ENCODE measurements around the gene DCTN1. TPM values are rescaled to one million over a fixed set of nuclear protein-coding genes. Genes with fewer than 3 reads are reported as not detected.

DCTN1 gene
- total RNA-seq, 1 experiment from 2014 or later, result 172 TPM

- no peak for DNase-seq (ENCODE audit: low spot score)
- H3K4me3 ChIP-seq (ENCODE audit: low read depth, low read length, poor library complexity, severe bottlenecking), result no peak overlapping the region
- no peaks in the 10 kb centered on the region for H3K27me3 ChIP-seq (replicated peaks; ENCODE audit: insufficient read depth, low read depth, low read length, poor library complexity)
- CTCF ChIA-PET, result no interaction called here
- BruUV-seq (replicated peaks), result no TSS peak
- H3K9me3 ChIP-seq (ENCODE audit: low read depth, low read length, poor library complexity, severe bottlenecking), result no peaks in the 10 kb centered on the region
- peaks cover 34% of the 10 kb centered on the region for H3K36me3 ChIP-seq (ENCODE audit: insufficient read depth, low read length, poor library complexity, severe bottlenecking)
- H3K4me1 ChIP-seq (ENCODE audit: insufficient read depth, low read length, poor library complexity, severe bottlenecking), result peaks cover 16% of the 10 kb centered on the region
- POLR2A ChIA-PET (ENCODE audit: low non-redundant PET), result no interaction called here
- intact Hi-C loops (cut with micrococcal nuclease; ENCODE audit: unreplicated experiment), result no loop called here
- no peak overlapping the region for H3K27ac ChIP-seq (ENCODE audit: low read depth, low read length, poor library complexity, severe bottlenecking)
- no peak for TF ChIP-seq EZH2 (IDR thresholded peaks at IDR 0.05; ENCODE audit: borderline replicate concordance, low read depth, low read length, poor library complexity, severe bottlenecking)
- TF ChIP-seq CTCF (conservative IDR thresholded peaks at IDR 0.05; ENCODE audit: low read depth, low read length), result no peak
Observed at GRCh38 chr2:74372674-74373073, 7.4 kb downstream of the DCTN1 start.

- ChIA-PET CTCF (no interaction called here), POLR2A (ENCODE audit: low non-redundant PET) (no interaction called here)
- BruUV-seq (replicated peaks), result no TSS peak
- Histone ChIP-seq H3K36me3 (ENCODE audit: insufficient read depth, low read length, poor library complexity, severe bottlenecking) (peaks cover 39% of the 10 kb centered on the region), H3K27ac (ENCODE audit: low read depth, low read length, poor library complexity, severe bottlenecking) (no peak overlapping the region), H3K4me3 (ENCODE audit: low read depth, low read length, poor library complexity, severe bottlenecking) (no peak overlapping the region), H3K27me3 (replicated peaks; ENCODE audit: insufficient read depth, low read depth, low read length, poor library complexity) (no peaks in the 10 kb centered on the region), H3K9me3 (ENCODE audit: low read depth, low read length, poor library complexity, severe bottlenecking) (no peaks in the 10 kb centered on the region), H3K4me1 (ENCODE audit: insufficient read depth, low read length, poor library complexity, severe bottlenecking) (peaks cover 16% of the 10 kb centered on the region)
- DNase-seq (ENCODE audit: low spot score), result no peak
- intact Hi-C loops (cut with micrococcal nuclease; ENCODE audit: unreplicated experiment), result no loop called here
- TF ChIP-seq EZH2 (IDR thresholded peaks at IDR 0.05; ENCODE audit: borderline replicate concordance, low read depth, low read length, poor library complexity, severe bottlenecking), result no peak
- no peak for TF ChIP-seq CTCF (conservative IDR thresholded peaks at IDR 0.05; ENCODE audit: low read depth, low read length)
Observed at GRCh38 chr2:74371421-74371820, 8.7 kb downstream of the DCTN1 start.

- intact Hi-C loops (cut with micrococcal nuclease; ENCODE audit: unreplicated experiment), result no loop called here
- peaks cover 53% of the 10 kb centered on the region for H3K36me3 ChIP-seq (ENCODE audit: insufficient read depth, low read length, poor library complexity, severe bottlenecking)
Observed at GRCh38 chr2:74369976-74370375, 10.1 kb downstream of the DCTN1 start.

More at GRCh38 chr2:74369976-74370375, 10.1 kb downstream of the DCTN1 start:
- Histone ChIP-seq H3K9me3 (ENCODE audit: low read depth, low read length, poor library complexity, severe bottlenecking) (no peaks in the 10 kb centered on the region), H3K4me1 (ENCODE audit: insufficient read depth, low read length, poor library complexity, severe bottlenecking) (peaks cover 15% of the 10 kb centered on the region), H3K4me3 (ENCODE audit: low read depth, low read length, poor library complexity, severe bottlenecking) (no peak overlapping the region), H3K27me3 (replicated peaks; ENCODE audit: insufficient read depth, low read depth, low read length, poor library complexity) (no peaks in the 10 kb centered on the region), H3K27ac (ENCODE audit: low read depth, low read length, poor library complexity, severe bottlenecking) (no peak overlapping the region)
- BruUV-seq (replicated peaks), result no TSS peak
- ChIA-PET CTCF (no interaction called here), POLR2A (ENCODE audit: low non-redundant PET) (no interaction called here)
- DNase-seq (ENCODE audit: low spot score), result no peak
- TF ChIP-seq EZH2 (IDR thresholded peaks at IDR 0.05; ENCODE audit: borderline replicate concordance, low read depth, low read length, poor library complexity, severe bottlenecking) (no peak), CTCF (conservative IDR thresholded peaks at IDR 0.05; ENCODE audit: low read depth, low read length) (no peak)
